ENCODE data around the gene TXNL1.

- TF ChIP-seq EZH2 (IDR thresholded peaks at IDR 0.05; ENCODE audit: low read depth) (no peak), CTCF (conservative IDR thresholded peaks at IDR 0.05) (no peak)
Measured at GRCh38 chr18:56593906-56594305, 44.5 kb downstream of the TXNL1 start.

Measured in PC-9 (cell line).